NCI-H526 treated with DMSO at 0.1 percent for 48 hours (cell line): ENCODE data around the gene SYT7.
A peak's percentile ranks its signal among the peaks of the same experiment; 100 is the strongest.

Experiments
- DNase-seq: peaks from one replicate; lab custom pipeline; 2025; lab: John Stamatoyannopoulos, UW

The SYT7 gene

GRCh38 chr11:61553373-61554171 is 27.3 kb downstream of the SYT7 start:
- DNase-seq, result peak; percentile 22

- no peak for DNase-seq
Measured at GRCh38 chr11:61552108-61552635, 28.7 kb downstream of the SYT7 start.

GRCh38 chr11:61551634-61552033 is 29.2 kb downstream of the SYT7 start:
- DNase-seq, result no peak

- no peak for DNase-seq
Measured at GRCh38 chr11:61550665-61551227, 30.1 kb downstream of the SYT7 start.

GRCh38 chr11:61549662-61550568 is 31.0 kb downstream of the SYT7 start:
- DNase-seq, result no peak

GRCh38 chr11:61549177-61549576 is 31.7 kb downstream of the SYT7 start:
- DNase-seq, result no peak

- DNase-seq, result no peak
Measured at GRCh38 chr11:61547246-61547645, 33.6 kb downstream of the SYT7 start.

- no peak for DNase-seq
Measured at GRCh38 chr11:61546663-61547062, 34.2 kb downstream of the SYT7 start.

- DNase-seq, result no peak
Measured at GRCh38 chr11:61545921-61546320, 35.0 kb downstream of the SYT7 start.

- no peak for DNase-seq
Measured at GRCh38 chr11:61545341-61545740, 35.5 kb downstream of the SYT7 start.

- no peak for DNase-seq
Measured at GRCh38 chr11:61544466-61544865, 36.4 kb downstream of the SYT7 start.

- DNase-seq, result no peak
Measured at GRCh38 chr11:61543606-61544306, 37.1 kb downstream of the SYT7 start.

- no peak for DNase-seq
Measured at GRCh38 chr11:61542705-61543104, 38.2 kb downstream of the SYT7 start.

- DNase-seq, result no peak
Measured at GRCh38 chr11:61542024-61542461, 38.8 kb downstream of the SYT7 start.

- no peak for DNase-seq
Measured at GRCh38 chr11:61541598-61541997, 39.3 kb downstream of the SYT7 start.

- DNase-seq, result no peak
Measured at GRCh38 chr11:61540528-61540927, 40.3 kb downstream of the SYT7 start.

GRCh38 chr11:61539831-61540357 is 41.0 kb downstream of the SYT7 start:
- DNase-seq, result no peak

GRCh38 chr11:61539006-61539405 is 41.9 kb downstream of the SYT7 start:
- DNase-seq, result no peak

- DNase-seq, result no peak
Measured at GRCh38 chr11:61538636-61538961, 42.3 kb downstream of the SYT7 start.

GRCh38 chr11:61537326-61537725 is 43.5 kb downstream of the SYT7 start:
- no peak for DNase-seq

- DNase-seq, result no peak
Measured at GRCh38 chr11:61536676-61537270, 44.1 kb downstream of the SYT7 start.
